ENCODE data around the gene KRTAP19-2. TPM values are rescaled to one million over a fixed set of nuclear protein-coding genes. Genes with fewer than 3 reads are reported as not detected.

Gene KRTAP19-2
- total and polyA plus RNA-seq, 2 of the 13 experiments (the other 11 are each of a cell fraction or from before 2014, with no cell fraction given), result not detected

GRCh38 chr21:30486180-30486579, 1.1 kb downstream of the KRTAP19-2 start (continued):
- TF ChIP-seq PRDM10 (CRISPR knock-in tag; IDR thresholded peaks at IDR 0.05; ENCODE audit: low read depth), result no peak
- no peak for TF ChIP-seq DMAP1 (CRISPR knock-in tag; IDR thresholded peaks at IDR 0.05)
- TF ChIP-seq DBP (CRISPR knock-in tag; IDR thresholded peaks at IDR 0.05; ENCODE audit: not compliant biosample characterization), result no peak
- no peak for TF ChIP-seq RXRB (CRISPR knock-in tag; IDR thresholded peaks at IDR 0.05; ENCODE audit: borderline replicate concordance)
- TF ChIP-seq ZNF34 (CRISPR knock-in tag; IDR thresholded peaks at IDR 0.05; ENCODE audit: borderline replicate concordance), result no peak
- no peak for TF ChIP-seq ZEB1 (IDR thresholded peaks at IDR 0.05; ENCODE audit: insufficient replicate concordance, low read depth)
- TF ChIP-seq RARA (CRISPR knock-in tag; IDR thresholded peaks at IDR 0.05), result no peak
- TF ChIP-seq ZNF512 (CRISPR knock-in tag; IDR thresholded peaks at IDR 0.05), result no peak
- no peak for TF ChIP-seq KLF15 (CRISPR knock-in tag; IDR thresholded peaks at IDR 0.05; ENCODE audit: borderline replicate concordance)

Data from HepG2 (cell line).